Smooth muscle cell of the brain vasculature (primary cell): ENCODE measurements around the gene IGF1R.

Source experiments
- DNase-seq: peaks from one replicate; pipeline ENCODE4 v3.0.0-alpha.2; 2012; ENCODE audit warnings: low read depth, low spot score

The IGF1R gene

GRCh38 chr15:98826658-98827057 lies 178.3 kb downstream of the IGF1R start:
- DNase-seq = no peak

- DNase-seq = no peak
These were observed 178.9 kb downstream of the IGF1R start for GRCh38 chr15:98827217-98827616.

GRCh38 chr15:98830034-98830634 lies 181.8 kb downstream of the IGF1R start:
- DNase-seq = no peak

- DNase-seq = no peak
These were observed 186.6 kb downstream of the IGF1R start for GRCh38 chr15:98834976-98835375.

GRCh38 chr15:98835876-98836275 lies 187.5 kb downstream of the IGF1R start:
- no peak for DNase-seq

GRCh38 chr15:98838387-98839259 lies 190.3 kb downstream of the IGF1R start:
- no peak for DNase-seq

GRCh38 chr15:98840053-98840452 lies 191.7 kb downstream of the IGF1R start:
- no peak for DNase-seq

- no peak for DNase-seq
These were observed 193.2 kb downstream of the IGF1R start for GRCh38 chr15:98841419-98841970.

- DNase-seq = no peak
These were observed 194.0 kb downstream of the IGF1R start for GRCh38 chr15:98842192-98842972.

GRCh38 chr15:98842973-98843285 lies 194.6 kb downstream of the IGF1R start:
- DNase-seq = no peak

GRCh38 chr15:98843844-98844243 lies 195.5 kb downstream of the IGF1R start:
- no peak for DNase-seq

- DNase-seq = no peak
These were observed 195.9 kb downstream of the IGF1R start for GRCh38 chr15:98844261-98844660.

- no peak for DNase-seq
These were observed 197.0 kb downstream of the IGF1R start for GRCh38 chr15:98845138-98845884.

- no peak for DNase-seq
These were observed 202.7 kb downstream of the IGF1R start for GRCh38 chr15:98850961-98851572.

- peak; percentile 85 for DNase-seq
These were observed 204.8 kb downstream of the IGF1R start for GRCh38 chr15:98853161-98853560.

- DNase-seq = no peak
These were observed 205.5 kb downstream of the IGF1R start for GRCh38 chr15:98853617-98854420.

- DNase-seq = no peak
These were observed 206.2 kb downstream of the IGF1R start for GRCh38 chr15:98854496-98854895.

GRCh38 chr15:98855067-98855814 lies 206.9 kb downstream of the IGF1R start:
- no peak for DNase-seq

- no peak for DNase-seq
These were observed 207.6 kb downstream of the IGF1R start for GRCh38 chr15:98855815-98856531.
